Inflammatory macrophage treated with lipopolysaccharide for 1 hour (primary cell): ENCODE measurements around the gene PSMD1.

Source experiments
- DNase-seq, 2 donors: peaks; one replicate each; pipeline ENCODE4 v3.0.0-alpha.2; 2020 to 2022

Gene PSMD1

DNA sequence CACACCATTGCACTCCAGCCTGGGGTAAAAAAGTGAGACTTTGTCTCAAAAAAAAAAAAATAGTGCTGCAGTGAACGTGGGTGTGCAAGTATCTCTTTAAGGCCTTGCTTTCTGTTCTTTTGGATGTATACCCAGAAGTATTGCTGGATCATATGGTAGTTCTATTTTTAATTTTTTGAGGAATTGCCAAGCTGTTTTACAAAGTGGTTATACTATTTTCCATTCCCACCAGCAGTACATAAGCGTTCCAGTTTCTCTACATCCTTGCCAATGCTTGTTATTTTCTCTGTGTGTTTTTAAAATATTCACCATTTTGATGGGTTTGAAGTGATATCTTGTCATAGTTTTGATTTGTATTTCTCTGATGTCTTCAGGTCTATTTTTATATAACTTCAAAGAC, 154.8 kb downstream of the PSMD1 start:
- DNase-seq: no peak

DNA sequence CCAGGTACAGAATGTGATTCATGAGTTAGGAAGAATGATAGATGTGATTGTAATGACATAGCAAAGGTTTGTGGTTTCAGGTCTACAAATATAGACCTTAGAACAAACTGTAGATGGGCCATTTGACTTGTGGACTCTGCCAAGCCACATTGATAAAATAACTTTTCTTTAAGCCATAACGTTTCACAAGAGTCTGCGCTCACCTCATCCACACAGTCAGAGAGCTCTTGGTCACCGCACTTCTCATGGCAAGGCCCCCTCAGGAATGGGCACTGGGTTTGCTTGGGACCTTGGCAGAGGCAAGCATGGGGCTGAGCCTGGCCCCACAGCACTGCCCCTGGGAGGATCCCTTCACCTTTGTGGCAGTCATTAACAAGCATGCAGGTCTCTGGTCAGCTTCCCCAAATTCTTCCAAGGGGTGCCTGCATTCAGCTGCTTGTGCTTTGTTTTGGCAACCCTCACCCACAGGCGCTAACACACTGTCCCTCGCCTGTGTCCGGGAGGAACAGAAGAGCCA, 155.7 kb downstream of the PSMD1 start:
- no peak for DNase-seq

DNA sequence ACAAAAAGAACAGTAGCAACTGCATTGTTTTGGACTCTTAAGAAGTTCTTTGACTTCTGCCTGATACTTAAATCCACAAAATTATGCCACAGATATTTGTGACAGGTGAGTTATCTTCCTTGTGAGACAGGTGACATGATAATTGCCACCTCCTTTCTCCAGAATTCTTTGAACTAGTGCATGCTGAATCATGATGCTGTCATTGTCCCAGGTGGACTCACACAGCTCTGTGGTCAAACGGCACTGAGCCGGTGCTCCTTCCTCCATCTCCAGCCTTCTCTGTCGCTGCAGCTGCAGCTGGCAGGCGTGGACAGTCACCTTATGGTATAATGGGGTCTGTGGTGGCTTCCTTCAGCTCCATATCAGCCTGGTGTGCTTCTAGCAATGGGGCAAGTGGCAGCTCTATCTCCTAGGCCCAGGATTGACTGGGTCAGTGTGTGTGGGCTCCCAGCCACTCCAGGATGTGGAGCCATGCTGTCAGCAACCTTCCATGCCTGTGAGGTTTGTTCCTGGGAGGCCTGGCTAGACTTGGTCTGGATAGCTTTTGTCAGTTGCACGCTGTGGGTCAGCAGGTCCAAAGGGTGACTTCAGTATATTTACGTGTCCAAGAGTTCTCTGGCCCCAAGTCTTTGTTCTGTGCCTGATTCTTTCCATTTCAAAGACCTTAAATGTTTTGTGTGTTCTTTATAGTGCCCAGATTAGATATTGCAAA, 157.4 kb downstream of the PSMD1 start:
- no peak for DNase-seq

DNA sequence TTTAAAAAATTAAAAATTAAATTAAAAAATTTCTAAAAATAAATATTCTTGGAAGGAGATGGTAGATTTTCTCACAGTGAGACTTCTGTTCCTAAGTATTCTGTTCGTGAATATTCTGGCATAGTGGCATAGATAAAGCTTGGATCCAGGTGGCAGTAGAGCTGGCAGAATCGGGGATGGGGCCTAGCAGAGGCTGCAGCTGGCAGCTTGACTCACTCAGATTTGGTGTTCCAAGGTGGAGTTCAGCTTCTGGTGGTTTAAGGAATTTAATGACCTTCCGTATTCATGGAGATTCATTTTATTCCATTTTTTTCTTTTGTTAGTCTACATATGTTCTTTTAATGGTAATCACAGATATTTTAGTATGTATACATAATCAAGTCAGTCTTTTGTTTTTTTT, 161.7 kb downstream of the PSMD1 start:
- no peak for DNase-seq

DNA sequence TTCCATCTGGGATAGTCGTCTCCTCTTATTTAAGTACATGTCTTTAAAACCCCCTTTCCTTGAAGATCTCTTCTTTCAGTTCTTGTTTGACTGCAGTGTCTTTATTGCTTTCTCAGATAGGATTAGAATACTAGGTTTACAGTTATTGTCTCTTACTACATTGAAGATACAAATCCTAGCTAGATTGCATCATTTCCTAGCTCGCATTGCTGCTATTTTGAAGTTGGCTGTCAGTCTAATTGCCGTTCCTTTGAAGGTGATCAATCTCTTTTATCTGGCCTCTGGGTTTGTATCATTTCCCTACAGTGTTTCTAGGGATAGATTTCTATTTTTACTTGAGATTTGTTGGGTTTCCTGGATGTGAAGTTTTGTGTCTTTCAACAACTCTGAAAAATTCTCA, 162.6 kb downstream of the PSMD1 start:
- DNase-seq: no peak

DNA sequence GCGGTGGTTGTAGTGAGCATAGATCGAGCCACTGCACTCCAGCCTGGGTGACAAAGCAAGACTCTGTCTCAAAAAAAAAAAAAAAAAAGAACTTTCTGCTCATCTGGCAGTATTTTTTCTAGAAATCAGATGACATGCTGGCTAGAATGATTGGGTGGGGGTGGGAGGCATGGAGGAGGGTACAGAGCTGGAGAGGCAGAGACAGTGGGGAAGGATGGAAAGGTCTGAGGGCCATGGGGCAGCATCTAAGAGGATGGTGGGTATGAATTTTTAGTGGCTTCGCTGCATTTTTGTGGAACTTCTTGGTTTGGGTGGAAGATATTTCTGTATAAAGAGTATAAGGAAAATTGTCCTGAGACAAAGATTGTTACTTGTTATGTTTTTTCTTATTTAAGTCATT, 165.1 kb downstream of the PSMD1 start:
- DNase-seq: no peak
